Stimulated activated CD8-positive, alpha-beta memory T cell treated with anti-CD3 and anti-CD28 coated beads, Interleukin-7, amount 100 ng/mL, for 48 hours (primary cell): ENCODE measurements around the gene DDR2.

Source experiments
- DNase-seq, 2 donors: peaks; one replicate each; pipeline ENCODE4 v3.0.0-alpha.2; 2020; ENCODE audit warnings: low read depth in 1 of 2; ENCODE audit errors: extremely low read depth in 1 of 2

DDR2 gene

GRCh38 chr1:162822391-162823200, 190.3 kb downstream of the DDR2 start:
- DNase-seq: no peak

- DNase-seq: no peak
These were observed 191.0 kb downstream of the DDR2 start for GRCh38 chr1:162823231-162823630.

GRCh38 chr1:162823771-162824525, 191.7 kb downstream of the DDR2 start:
- DNase-seq: no peak

GRCh38 chr1:162829268-162829667, 197.0 kb downstream of the DDR2 start:
- DNase-seq: no peak

GRCh38 chr1:162832470-162832869, 200.2 kb downstream of the DDR2 start:
- DNase-seq: no peak

GRCh38 chr1:162835157-162835899, 203.1 kb downstream of the DDR2 start:
- no peak for DNase-seq
